Kidney (tissue), 14 donors: ENCODE measurements around the gene PTPRM. TPM values are rescaled to one million over a fixed set of nuclear protein-coding genes. Genes with fewer than 3 reads are reported as not detected.

Experiments
- DNase-seq, 5 donors: peaks; one replicate each; pipeline ENCODE4 v3.0.0-alpha.2; 2013 to 2020
- FAIRE-seq: peaks from 2 replicates; lab custom pipeline; 2012; peaks lifted over from hg19 to GRCh38; lab: Jason Lieb, UNC
- H3K27ac ChIP-seq, 2 donors: one replicate each; pipeline ENCODE4 v1.7.0; 2013; ENCODE audit warnings: low read depth in 2 of 2, low read length in 2 of 2, inconsistent platforms in 1 of 2
- H3K27me3 ChIP-seq: one replicate; pipeline ENCODE4 v1.7.1; 2013; ENCODE audit warnings: low read length, inconsistent platforms; ENCODE audit not compliant: control insufficient read depth, insufficient read depth
- H3K36me3 ChIP-seq, 3 donors: one replicate each; pipeline versions ENCODE4 v1.7.0 to v1.7.1; 2013; ENCODE audit warnings: low read length in 3 of 3, control low read depth in 1 of 3, inconsistent platforms in 1 of 3; ENCODE audit not compliant: insufficient read depth in 3 of 3, control insufficient read depth in 2 of 3
- H3K4me1 ChIP-seq, 3 donors: one replicate each; pipeline versions ENCODE4 v1.7.0 to v1.7.1; 2013; ENCODE audit warnings: low read length in 3 of 3, inconsistent platforms in 1 of 3, low read depth in 1 of 3; ENCODE audit not compliant: control insufficient read depth in 2 of 3, insufficient read depth in 2 of 3
- H3K4me3 ChIP-seq, 3 donors: one replicate each; pipeline versions ENCODE4 v1.7.0 to v1.8.1; 2013; ENCODE audit warnings: low read length in 3 of 3, control low read depth in 1 of 3, inconsistent platforms in 1 of 3
- H3K9ac ChIP-seq, 3 donors: one replicate each; pipeline versions ENCODE4 v1.7.0 to v1.7.1; 2013; ENCODE audit warnings: low read length in 3 of 3, control low read depth in 1 of 3, inconsistent platforms in 1 of 3
- H3K9me3 ChIP-seq, 3 donors: one replicate each; pipeline versions ENCODE4 v1.7.0 to v1.7.1; 2013; ENCODE audit warnings: low read length in 3 of 3, control low read depth in 1 of 3, inconsistent platforms in 1 of 3; ENCODE audit not compliant: control insufficient read depth in 2 of 3, insufficient read depth in 1 of 3
- CTCF ChIP-seq: IDR thresholded peaks from 3 replicates; pipeline ENCODE4 v1.5.1; 2012; ENCODE audit warnings: mild to moderate bottlenecking, moderate library complexity, borderline replicate concordance; ENCODE audit not compliant: insufficient read depth; ENCODE audit errors: extremely low read depth
- intact Hi-C: fragments of 100-400 bp; cut with DNase I; formaldehyde crosslinking; loops from one replicate; pipeline ENCODE4 v1.11.1; 2022
- polyA plus RNA-seq: library from polyadenylated mRNA; stranded (reverse); fragments of 350-450 nt; fragmentation: Illumina TruSeq; extraction: RNeasy Lipid Tissue Mini Kit (QIAGEN cat#74804); gene quantifications from one replicate; pipeline ENCODE4 v1.2.3, GENCODE V29; 2014; ENCODE audit warnings: low read depth, low replicate concordance; ENCODE audit not compliant: insufficient read depth
- total RNA-seq: library from RNA; stranded (reverse); fragmentation: NEBNext Ultra II Directional; extraction: Animal tissue kit (Norgen Biotek cat#: 25700); gene quantifications from one replicate; pipeline ENCODE4 v1.2.1, GENCODE V29; 2021
- donor health status: control.
- donor health status: control.
- donor health status: control.
- donor health status: control.
- donor health status: control.
- donor health status: DM: yes; HTN: yes; CAD: no.
- donor health status: Normal renal cell carcinoma (clear cell type).

The PTPRM gene
- total and polyA plus RNA-seq, 2 donors from 2014 or later, result 52.4 to 98.9 TPM

GRCh38 chr18:7686278-7686677, 119.2 kb downstream of the PTPRM start:
- no peak overlapping the region for H3K4me3 ChIP-seq
- no peaks in the 10 kb centered on the region for H3K36me3 ChIP-seq
- no peak overlapping the region for H3K27ac ChIP-seq
- H3K4me1 ChIP-seq, result no peaks in the 10 kb centered on the region
- no peaks in the 10 kb centered on the region for H3K27me3 ChIP-seq
- intact Hi-C loops, result no loop called here
- no peaks in the 10 kb centered on the region for H3K9me3 ChIP-seq
- H3K9ac ChIP-seq, result no peak overlapping the region
- no peak for TF ChIP-seq CTCF
- FAIRE-seq, result no peak
- no peak for DNase-seq

DNA sequence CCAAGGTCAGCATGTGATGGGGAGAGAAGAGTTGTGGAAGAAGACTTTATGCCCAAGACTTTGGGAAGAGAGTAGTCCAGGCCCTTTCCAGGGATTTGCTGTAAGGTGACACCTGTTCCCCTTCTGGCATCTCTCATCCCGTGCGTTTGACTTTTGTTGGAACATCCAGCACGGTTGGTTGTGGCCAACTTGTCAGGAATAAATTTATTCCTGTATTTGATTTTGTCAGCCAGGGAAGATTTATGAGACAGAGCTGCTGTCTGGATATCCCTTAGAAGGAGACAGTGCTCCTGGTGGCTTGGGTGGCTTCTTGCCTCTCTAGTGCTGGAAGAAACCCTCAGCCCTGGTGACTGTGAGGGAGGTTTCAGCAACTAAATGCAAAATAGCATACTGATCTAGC, 121.5 kb downstream of the PTPRM start:
- H3K27ac ChIP-seq, result no peak overlapping the region
- no peak for FAIRE-seq
- no peaks in the 10 kb centered on the region for H3K9me3 ChIP-seq
- DNase-seq, result no peak
- H3K36me3 ChIP-seq, result no peaks in the 10 kb centered on the region
- no peaks in the 10 kb centered on the region for H3K4me1 ChIP-seq
- H3K9ac ChIP-seq, result no peak overlapping the region
- no peak for TF ChIP-seq CTCF
- intact Hi-C loops, result no loop called here
- no peaks in the 10 kb centered on the region for H3K27me3 ChIP-seq
- H3K4me3 ChIP-seq, result no peak overlapping the region

- no peak overlapping the region for H3K27ac ChIP-seq
- H3K27me3 ChIP-seq, result no peaks in the 10 kb centered on the region
- no peak for TF ChIP-seq CTCF
- intact Hi-C loops, result no loop called here
- H3K9ac ChIP-seq, result no peak overlapping the region
- no peaks in the 10 kb centered on the region for H3K36me3 ChIP-seq
- no peaks in the 10 kb centered on the region for H3K9me3 ChIP-seq
- H3K4me3 ChIP-seq, result no peak overlapping the region
- H3K4me1 ChIP-seq, result no peaks in the 10 kb centered on the region
- no peak for FAIRE-seq
- DNase-seq, result no peak
Measured at GRCh38 chr18:7691206-7691605, 124.1 kb downstream of the PTPRM start.

GRCh38 chr18:7696780-7697179, 129.7 kb downstream of the PTPRM start:
- FAIRE-seq, result no peak
- Histone ChIP-seq H3K4me1 (no peaks in the 10 kb centered on the region), H3K9ac (no peak overlapping the region), H3K4me3 (no peak overlapping the region), H3K27ac (no peak overlapping the region), H3K27me3 (no peaks in the 10 kb centered on the region), H3K9me3 (no peaks in the 10 kb centered on the region), H3K36me3 (no peaks in the 10 kb centered on the region)
- intact Hi-C loops, result no loop called here
- no peak for TF ChIP-seq CTCF
- peak in 1 of 5 donors; percentile 24 for DNase-seq
